Fibroblast of villous mesenchyme (primary cell): Measurements from ENCODE around the gene SLC30A5. TPM values are rescaled to one million over a fixed set of nuclear protein-coding genes. Genes with fewer than 3 reads are reported as not detected.
"Not testable (repeated sequence)": the region's sequence is repeated elsewhere in the genome, so short reads cannot be mapped to it uniquely, and the experiment has no call there.

Experiments used
- DNase-seq: peaks from one replicate; pipeline ENCODE4 v3.0.0-alpha.2; 2010; ENCODE audit warnings: low read depth
- H3K4me3 ChIP-seq: 2 replicates; pipeline ENCODE4 v1.5.1; 2011; ENCODE audit warnings: low read depth, mild to moderate bottlenecking, low read length
- total RNA-seq: library from RNA; depleted of rRNA; stranded (reverse); fragments of >200 nt; gene quantifications from 2 replicates; pipeline ENCODE4 v1.2.3, GENCODE V29; 2012
- TF ChIP-seq, protein P1 (sequence below): IDR thresholded peaks from 2 replicates; pipeline ENCODE4 v1.5.1; 2012; ENCODE audit warnings: low read depth, mild to moderate bottlenecking, low read length; ENCODE audit not compliant: insufficient read depth

Gene SLC30A5
- total RNA-seq, 1 donor: 85.9 TPM

GRCh38 chr5:69131304-69131703 lies 37.5 kb downstream of the SLC30A5 start:
- DNase-seq: no peak
- TF ChIP-seq, protein P1, sequence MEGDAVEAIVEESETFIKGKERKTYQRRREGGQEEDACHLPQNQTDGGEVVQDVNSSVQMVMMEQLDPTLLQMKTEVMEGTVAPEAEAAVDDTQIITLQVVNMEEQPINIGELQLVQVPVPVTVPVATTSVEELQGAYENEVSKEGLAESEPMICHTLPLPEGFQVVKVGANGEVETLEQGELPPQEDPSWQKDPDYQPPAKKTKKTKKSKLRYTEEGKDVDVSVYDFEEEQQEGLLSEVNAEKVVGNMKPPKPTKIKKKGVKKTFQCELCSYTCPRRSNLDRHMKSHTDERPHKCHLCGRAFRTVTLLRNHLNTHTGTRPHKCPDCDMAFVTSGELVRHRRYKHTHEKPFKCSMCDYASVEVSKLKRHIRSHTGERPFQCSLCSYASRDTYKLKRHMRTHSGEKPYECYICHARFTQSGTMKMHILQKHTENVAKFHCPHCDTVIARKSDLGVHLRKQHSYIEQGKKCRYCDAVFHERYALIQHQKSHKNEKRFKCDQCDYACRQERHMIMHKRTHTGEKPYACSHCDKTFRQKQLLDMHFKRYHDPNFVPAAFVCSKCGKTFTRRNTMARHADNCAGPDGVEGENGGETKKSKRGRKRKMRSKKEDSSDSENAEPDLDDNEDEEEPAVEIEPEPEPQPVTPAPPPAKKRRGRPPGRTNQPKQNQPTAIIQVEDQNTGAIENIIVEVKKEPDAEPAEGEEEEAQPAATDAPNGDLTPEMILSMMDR: no peak
- H3K4me3 ChIP-seq: no peak overlapping the region

DNA sequence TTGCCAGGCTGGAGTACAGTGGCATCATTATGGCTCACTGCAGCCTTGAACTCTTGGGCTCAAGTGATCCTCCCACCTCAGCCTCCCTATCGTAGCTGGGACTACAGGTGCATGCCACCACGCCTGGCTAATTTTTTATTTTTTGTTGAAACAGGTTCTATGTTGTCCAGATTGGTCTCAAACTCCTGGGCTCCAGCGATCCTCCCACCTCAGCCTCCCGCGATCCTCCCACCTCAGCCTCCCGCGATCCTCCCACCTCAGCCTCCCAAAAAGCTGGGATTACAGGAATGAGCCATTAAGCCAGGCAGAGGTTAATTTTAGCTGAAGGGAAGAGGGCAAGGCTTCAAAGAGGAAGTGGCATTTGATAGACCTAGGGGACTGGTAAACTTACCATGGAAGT lies 40.3 kb downstream of the SLC30A5 start:
- no peak overlapping the region for H3K4me3 ChIP-seq
- no peak for DNase-seq
- TF ChIP-seq, protein P1: no peak

GRCh38 chr5:69136293-69136692 lies 42.5 kb downstream of the SLC30A5 start:
- peak; percentile 57 for DNase-seq
- no peak overlapping the region for H3K4me3 ChIP-seq
- TF ChIP-seq, protein P1: no peak

DNA sequence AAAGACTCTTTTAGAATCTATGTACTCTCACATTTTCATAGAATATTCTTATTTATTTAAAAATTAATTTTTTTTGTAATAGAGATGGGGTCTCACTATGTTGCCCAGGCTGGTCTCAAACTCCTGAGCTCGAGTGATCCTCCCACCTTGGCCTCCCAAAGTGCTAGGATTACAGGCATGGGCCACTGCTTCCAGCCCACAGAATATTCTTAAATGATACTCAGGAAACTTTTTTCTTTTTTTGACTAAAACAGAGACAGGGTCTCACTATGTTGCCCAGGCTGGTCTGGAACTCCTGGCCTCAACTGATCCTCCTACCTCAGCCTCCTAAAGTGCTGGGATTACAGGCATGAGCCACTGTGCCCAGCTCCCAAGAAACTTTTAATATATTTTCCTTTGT lies 43.4 kb downstream of the SLC30A5 start:
- H3K4me3 ChIP-seq, DNase-seq: not testable (repeated sequence)

GRCh38 chr5:69137807-69138206 lies 44.0 kb downstream of the SLC30A5 start:
- TF ChIP-seq, protein P1: no peak
- no peak for DNase-seq
- H3K4me3 ChIP-seq: no peak overlapping the region

- DNase-seq: peak; percentile 2
- TF ChIP-seq, protein P1: no peak
- H3K4me3 ChIP-seq: no peak overlapping the region
These were observed 45.0 kb downstream of the SLC30A5 start for GRCh38 chr5:69138766-69139165.

- H3K4me3 ChIP-seq, DNase-seq: not testable (repeated sequence)
These were observed 46.4 kb downstream of the SLC30A5 start for GRCh38 chr5:69140239-69140638.

DNA sequence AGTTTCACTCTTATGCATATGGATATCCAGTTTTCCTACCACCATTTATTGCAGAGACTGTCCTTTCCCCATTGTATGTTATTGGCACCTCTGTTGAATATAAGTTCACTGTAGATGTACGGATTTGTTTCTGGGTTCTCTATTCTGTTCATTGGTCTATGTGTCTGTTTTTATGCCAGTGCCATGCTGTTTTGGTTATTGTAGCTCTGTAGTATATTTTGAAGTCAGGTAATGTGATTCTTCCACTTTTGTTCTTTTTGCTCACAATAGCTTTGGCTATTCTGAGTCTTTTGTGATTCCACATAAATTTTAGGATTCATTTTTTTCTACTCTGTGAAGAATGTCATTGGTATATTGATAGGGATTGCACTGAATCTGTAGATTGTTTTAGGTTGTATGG lies 47.0 kb downstream of the SLC30A5 start:
- TF ChIP-seq, protein P1: no peak
- no peak overlapping the region for H3K4me3 ChIP-seq
- no peak for DNase-seq

- not testable (repeated sequence) for H3K4me3 ChIP-seq, DNase-seq
These were observed 54.8 kb downstream of the SLC30A5 start for GRCh38 chr5:69148576-69148975.
